IMR-90 (cell line): ENCODE measurements around the gene ZNF133. TPM values are rescaled to one million over a fixed set of nuclear protein-coding genes. Genes with fewer than 3 reads are reported as not detected.

Experiments
- ATAC-seq: fragments of 200-7000 bp; cut with Tn5 transposase; 2 replicates; pipeline ENCODE4 v1.9.1; 2020; ENCODE audit warnings: low read depth, mild to moderate bottlenecking, moderate library complexity
- BruUV-seq: library from RNA; stranded (reverse); fragments of 400-500 nt; replicated peaks from 2 replicates; lab custom pipeline; 2021; lab: Mats Ljungman, UMichigan
- CTCF ChIA-PET: fragments of 300-600 bp; formaldehyde crosslinking; extraction: SDS; loops from one replicate; lab custom pipeline; 2021; ENCODE audit warnings: antibody characterized with exemption; lab: Yijun Ruan, JAX
- POLR2A ChIA-PET: fragments of 300-600 bp; sonication (Branson Sonifier 250); formaldehyde crosslinking; loops from one replicate; lab custom pipeline; 2022; ENCODE audit warnings: antibody characterized with exemption; ENCODE audit not compliant: unreplicated experiment; lab: Charles Lee
- DNase-seq: peaks from one replicate; pipeline ENCODE4 v3.0.0; 2013
- H2AFZ ChIP-seq: replicated peaks from 2 replicates; pipeline ENCODE3; 2013; ENCODE audit warnings: low read length, mild to moderate bottlenecking; ENCODE audit not compliant: poor library complexity
- H2AK5ac ChIP-seq: 2 replicates; pipeline ENCODE4 v1.6.1; 2013; ENCODE audit warnings: low read depth, low read length, inconsistent platforms
- H2AK9ac ChIP-seq: replicated peaks from 2 replicates; pipeline ENCODE3; 2013; ENCODE audit warnings: mild to moderate bottlenecking, low read depth, low read length, moderate library complexity; ENCODE audit not compliant: poor library complexity
- H2BK120ac ChIP-seq: 2 replicates; pipeline ENCODE4 v1.6.1; 2013; ENCODE audit warnings: low read depth, low read length, inconsistent platforms
- H2BK15ac ChIP-seq: 3 replicates; pipeline ENCODE4 v1.6.1; 2013; ENCODE audit warnings: low read depth, low read length, inconsistent platforms
- H2BK20ac ChIP-seq: 2 replicates; pipeline ENCODE4 v1.6.1; 2013; ENCODE audit warnings: low read depth, mild to moderate bottlenecking, inconsistent platforms, low read length, moderate library complexity
- H2BK5ac ChIP-seq: 2 replicates; pipeline ENCODE4 v1.6.1; 2013; ENCODE audit warnings: mild to moderate bottlenecking, low read depth, low read length, inconsistent platforms; ENCODE audit not compliant: poor library complexity, severe bottlenecking
- H3K14ac ChIP-seq: replicated peaks from 2 replicates; pipeline ENCODE4 v1.6.1; 2013; ENCODE audit warnings: low read depth, low read length, inconsistent platforms
- H3K18ac ChIP-seq: 2 replicates; pipeline ENCODE4 v1.6.1; 2013; ENCODE audit warnings: low read depth, low read length, control low read depth
- H3K23ac ChIP-seq: 2 replicates; pipeline ENCODE4 v1.6.1; 2013; ENCODE audit warnings: low read depth, low read length, inconsistent platforms
- H3K27ac ChIP-seq: 2 replicates; pipeline ENCODE4 v1.5.1; 2013; ENCODE audit warnings: mild to moderate bottlenecking, control low read depth, low read length; ENCODE audit not compliant: insufficient read depth
- H3K27me3 ChIP-seq: 2 replicates; pipeline ENCODE4 v1.6.1; 2013; ENCODE audit warnings: low read length; ENCODE audit not compliant: control insufficient read depth, insufficient read depth
- H3K36me3 ChIP-seq: 2 replicates; pipeline ENCODE4 v1.6.1; 2013; ENCODE audit warnings: low read length, mixed read lengths; ENCODE audit not compliant: control insufficient read depth, insufficient read depth
- H3K4ac ChIP-seq: 2 replicates; pipeline ENCODE4 v1.6.1; 2013; ENCODE audit warnings: low read depth, low read length, inconsistent platforms
- H3K4me1 ChIP-seq: 2 replicates; pipeline ENCODE4 v1.6.1; 2013; ENCODE audit warnings: low read length, mixed read lengths; ENCODE audit not compliant: control insufficient read depth, insufficient read depth
- H3K4me2 ChIP-seq: 2 replicates; pipeline ENCODE4 v1.6.1; 2013; ENCODE audit warnings: low read depth, mild to moderate bottlenecking, control low read depth, low read length, moderate library complexity
- H3K4me3 ChIP-seq: 2 replicates; pipeline ENCODE4 v1.5.1; 2013; ENCODE audit warnings: low read depth, mild to moderate bottlenecking, control low read depth, low read length, moderate library complexity; ENCODE audit not compliant: insufficient read depth
- H3K56ac ChIP-seq: 2 replicates; pipeline ENCODE4 v1.6.1; 2013; ENCODE audit warnings: low read length, inconsistent platforms; ENCODE audit not compliant: insufficient read depth; ENCODE audit errors: extremely low read depth
- H3K79me1 ChIP-seq, 2 experiments: 2 replicates each; pipeline ENCODE4 v1.6.1; 2013; ENCODE audit warnings: low read length in 2 of 2, inconsistent platforms in 1 of 2, low read depth in 1 of 2
- H3K9ac ChIP-seq: 2 replicates; pipeline ENCODE4 v1.6.1; 2013; ENCODE audit warnings: low read depth, low read length, control low read depth
- H3K9me1 ChIP-seq: 2 replicates; pipeline ENCODE4 v1.6.1; 2013; ENCODE audit warnings: low read length, inconsistent platforms; ENCODE audit not compliant: insufficient read depth
- H3K9me3 ChIP-seq: 2 replicates; pipeline ENCODE4 v1.6.1; 2013; ENCODE audit warnings: low read length; ENCODE audit not compliant: control insufficient read depth, insufficient read depth
- H4K20me1 ChIP-seq: 2 replicates; pipeline ENCODE4 v1.6.1; 2013; ENCODE audit warnings: low read length, inconsistent platforms; ENCODE audit not compliant: insufficient read depth
- H4K5ac ChIP-seq: 2 replicates; pipeline ENCODE4 v1.6.1; 2013; ENCODE audit warnings: mild to moderate bottlenecking, low read depth, low read length, control low read depth
- H4K8ac ChIP-seq, 2 experiments: 2 replicates each; pipeline ENCODE4 v1.6.1; 2013; ENCODE audit warnings: low read depth in 2 of 2, low read length in 2 of 2, control low read depth in 1 of 2, inconsistent platforms in 1 of 2
- H4K91ac ChIP-seq: 2 replicates; pipeline ENCODE4 v1.6.1; 2013; ENCODE audit warnings: low read depth, low read length, inconsistent platforms; ENCODE audit not compliant: insufficient read depth
- CEBPB ChIP-seq: IDR thresholded peaks from 2 replicates; pipeline ENCODE4 v1.6.1; 2012; ENCODE audit warnings: low read depth, low read length, improper control_type of control experiment
- MAZ ChIP-seq: IDR thresholded peaks from 2 replicates; pipeline ENCODE4 v1.6.1; 2012; ENCODE audit warnings: low read depth, mild to moderate bottlenecking, low read length, improper control_type of control experiment, moderate library complexity, borderline replicate concordance
- MXI1 ChIP-seq: IDR thresholded peaks from 2 replicates; pipeline ENCODE4 v1.6.1; 2012; ENCODE audit warnings: low read depth, mild to moderate bottlenecking, low read length, moderate library complexity, borderline replicate concordance
- POLR2A ChIP-seq: IDR thresholded peaks from 2 replicates; pipeline ENCODE4 v1.6.1; 2012; ENCODE audit warnings: mild to moderate bottlenecking, low read depth, low read length
- RAD21 ChIP-seq: IDR thresholded peaks from 2 replicates; pipeline ENCODE4 v1.6.1; 2012; ENCODE audit warnings: low read length, improper control_type of control experiment
- RCOR1 ChIP-seq: IDR thresholded peaks from 2 replicates; pipeline ENCODE4 v1.6.1; 2012; ENCODE audit warnings: mild to moderate bottlenecking, low read length, improper control_type of control experiment; ENCODE audit not compliant: insufficient replicate concordance
- USF2 ChIP-seq: fragments of 150-350 bp; IDR thresholded peaks from 2 replicates; pipeline ENCODE4 v1.6.1; 2017; ENCODE audit warnings: mild to moderate bottlenecking, antibody characterized with exemption, low read length, low read depth
- WGBS, 2 experiments: methylation state at CpG; one replicate each; pipeline versions ENCODE4 v1.1.5 to v1.1.7; 2013; ENCODE audit warnings: missing lambda C conversion rate in 2 of 2; ENCODE audit not compliant: insufficient read length in 1 of 2; ENCODE audit errors: extremely low coverage in 2 of 2; 5-methylcytosine and 5-hydroxymethylcytosine counted together
- dilution Hi-C: fragments of 300-500 bp; cut with HindIII; formaldehyde crosslinking; loops from one replicate; pipeline ENCODE4 v1.14.3; 2018; ENCODE audit warnings: low sequenced_read_pairs; ENCODE audit not compliant: unreplicated experiment
- in situ Hi-C: fragments of 300-500 bp; cut with MboI; formaldehyde crosslinking; loops from 3 replicates; pipeline ENCODE4 v1.14.3; 2019; ENCODE audit warnings: low sequenced_read_pairs, inconsistent platforms, mixed read lengths
- intact Hi-C: fragments of 100-400 bp; cut with micrococcal nuclease; formaldehyde crosslinking; loops from 2 replicates; pipeline ENCODE4 v1.10.0; 2022
- polyA plus RNA-seq, 3 experiments: library from polyadenylated mRNA; depleted of rRNA; stranded (reverse); fragments of >200 nt; gene quantifications; 2 replicates each; pipeline ENCODE4 v1.2.3, GENCODE V29; 2012; ENCODE audit warnings: low replicate concordance in 1 of 3
- total RNA-seq: library from RNA; depleted of rRNA; stranded (reverse); fragments of >200 nt; gene quantifications from 2 replicates; pipeline ENCODE4 v1.2.3, GENCODE V29; 2012

The ZNF133 gene
- total and polyA plus RNA-seq, 2 of the 4 experiments (the other 2 are of a cell fraction): 18.3 to 33.5 TPM

GRCh38 chr20:18299364-18299763, 11.0 kb downstream of the ZNF133 start:
- no peak for TF ChIP-seq USF2
- no peak for TF ChIP-seq MXI1
- no peak for TF ChIP-seq RAD21
- TF ChIP-seq MAZ: no peak
- TF ChIP-seq CEBPB: no peak
- no peak for TF ChIP-seq POLR2A
- no peak for TF ChIP-seq RCOR1
- H3K18ac ChIP-seq: no peak overlapping the region
- H2BK15ac ChIP-seq: no peak overlapping the region
- no peak overlapping the region for H3K4ac ChIP-seq
- H3K4me2 ChIP-seq: no peak overlapping the region
- in situ Hi-C loops (no loop called here), dilution Hi-C loops (no loop called here), intact Hi-C loops (no loop called here)
- H4K20me1 ChIP-seq: peaks cover 3% of the 10 kb centered on the region; the same call in 1 of the 2 replicates
- H3K9me1 ChIP-seq: no peaks in the 10 kb centered on the region
- POLR2A ChIA-PET: no interaction called here
- no peak overlapping the region for H2BK120ac ChIP-seq
- peaks cover 15 to 28% of the 10 kb centered on the region in 2 experiments for H3K79me1 ChIP-seq
- H3K4me3 ChIP-seq: no peak overlapping the region
- no peak for DNase-seq
- no peak overlapping the region for H2AK5ac ChIP-seq
- no peak overlapping the region for H2BK5ac ChIP-seq
- H3K9ac ChIP-seq: no peak overlapping the region
- no peaks in the 10 kb centered on the region for H3K27me3 ChIP-seq
- no peak overlapping the region for H3K14ac ChIP-seq
- CTCF ChIA-PET: no interaction called here
- ATAC-seq: no peak
- no peaks in the 10 kb centered on the region for H3K9me3 ChIP-seq
- H4K5ac ChIP-seq: no peak overlapping the region
- H2AFZ ChIP-seq: no peak overlapping the region
- no peak overlapping the region for H2BK20ac ChIP-seq
- H3K4me1 ChIP-seq: no peaks in the 10 kb centered on the region
- H2AK9ac ChIP-seq: no peak overlapping the region
- no peak overlapping the region for H3K27ac ChIP-seq
- no peak overlapping the region for H4K8ac ChIP-seq
- H3K36me3 ChIP-seq: peaks cover 10% of the 10 kb centered on the region
- no peak overlapping the region for H4K91ac ChIP-seq
- no peak overlapping the region for H3K56ac ChIP-seq
- H3K23ac ChIP-seq: no peak overlapping the region
- WGBS, 2 experiments: 100% methylated on average over 1 of the region's 3 CpGs; no CpG with 5 or more reads in 1 of the 2 experiments
- BruUV-seq: no TSS peak
